H1 (cell line): ENCODE measurements around the gene ATG9B. TPM values are rescaled to one million over a fixed set of nuclear protein-coding genes. Genes with fewer than 3 reads are reported as not detected.

Source experiments
- EZH2 ChIP-seq: fragments of 200-600 bp; sonication (generic); IDR thresholded peaks from 2 replicates; pipeline ENCODE4 v1.7.1; 2012; ENCODE audit warnings: low read depth, mild to moderate bottlenecking, moderate library complexity, low read length, inconsistent platforms; ENCODE audit not compliant: severe bottlenecking
- GABPA ChIP-seq: IDR thresholded peaks from 2 replicates; pipeline ENCODE4 v1.6.1; 2011; ENCODE audit warnings: mild to moderate bottlenecking, low read length, moderate library complexity, borderline replicate concordance; ENCODE audit not compliant: insufficient read depth
- HDAC6 ChIP-seq: IDR thresholded peaks from one replicate; pipeline ENCODE4 v1.7.1; 2012; ENCODE audit warnings: low read depth, mild to moderate bottlenecking, inconsistent platforms, low read length, moderate library complexity
- SIRT6 ChIP-seq: IDR thresholded peaks from one replicate; pipeline ENCODE4 v1.7.1; 2012; ENCODE audit warnings: low read length, inconsistent platforms
- polyA plus RNA-seq, 7 experiments: library from polyadenylated mRNA; depleted of rRNA in 3 of 7; stranded (reverse) in 5 of 7; unstranded in 2 of 7; fragments of >200 nt in 5 of 7; fragments of 200-250 nt in 2 of 7; gene quantifications; 1 replicate in 5 of 7; 2 replicates in 1 of 7; 4 replicates in 1 of 7; pipeline versions ENCODE4 v1.2.1 to v1.2.3, GENCODE V29; 2011 to 2013; ENCODE audit warnings: missing spikeins in 2 of 7, mixed read lengths in 2 of 7
- total RNA-seq: library from RNA; stranded (reverse); fragmentation: NEBNext Ultra II Directional; extraction: Animal tissue kit (Norgen Biotek cat#: 25700); gene quantifications from 2 replicates; pipeline ENCODE4 v1.2.1, GENCODE V29; 2021
- TF ChIP-seq, protein P1 (sequence below): IDR thresholded peaks from 2 replicates; pipeline ENCODE4 v1.6.1; 2011; ENCODE audit warnings: low read depth, mild to moderate bottlenecking, low read length; ENCODE audit not compliant: insufficient read depth

Gene ATG9B
- total and polyA plus RNA-seq, 2 of the 8 experiments (the other 6 are each of a cell fraction or from before 2014, with no cell fraction given), result 1.4 to 2.3 TPM

DNA sequence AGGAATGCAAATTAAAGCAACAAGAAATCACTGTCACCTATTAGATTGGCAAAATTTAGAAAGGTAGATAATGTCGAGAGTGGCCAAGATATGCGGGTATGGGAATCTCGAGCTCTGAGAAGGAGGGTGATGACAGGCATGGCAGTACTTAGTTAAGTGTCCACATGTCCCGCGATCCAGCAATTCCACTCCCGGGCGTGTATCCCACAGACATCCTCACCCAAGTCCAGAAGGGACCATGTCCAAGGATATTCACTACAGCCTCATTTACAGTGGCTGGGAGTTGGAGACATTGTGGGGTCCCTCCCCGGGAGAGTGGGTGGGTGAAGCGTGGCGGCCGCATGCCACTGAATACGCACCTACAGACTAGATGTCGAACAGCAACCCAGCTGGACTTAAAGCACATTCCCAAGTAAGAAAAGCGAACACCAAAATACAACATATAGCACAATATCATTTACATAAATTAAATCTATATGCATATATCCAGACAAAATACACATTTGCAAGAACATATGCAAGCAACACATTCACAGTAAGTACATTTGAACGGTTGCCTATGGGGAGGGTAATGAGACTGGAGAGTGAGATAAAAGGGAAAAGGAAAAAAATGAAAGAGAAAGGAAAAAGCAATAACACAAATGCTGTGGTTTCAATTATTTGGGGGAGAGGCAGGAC is 56.1 kb downstream of the ATG9B start (continued):
- TF ChIP-seq SIRT6 (no peak), EZH2 (no peak), HDAC6 (no peak), GABPA (no peak)
- TF ChIP-seq, protein P1, sequence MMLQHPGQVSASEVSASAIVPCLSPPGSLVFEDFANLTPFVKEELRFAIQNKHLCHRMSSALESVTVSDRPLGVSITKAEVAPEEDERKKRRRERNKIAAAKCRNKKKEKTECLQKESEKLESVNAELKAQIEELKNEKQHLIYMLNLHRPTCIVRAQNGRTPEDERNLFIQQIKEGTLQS, result no peak
